Measurements from ENCODE around the gene PPT2.

DNA sequence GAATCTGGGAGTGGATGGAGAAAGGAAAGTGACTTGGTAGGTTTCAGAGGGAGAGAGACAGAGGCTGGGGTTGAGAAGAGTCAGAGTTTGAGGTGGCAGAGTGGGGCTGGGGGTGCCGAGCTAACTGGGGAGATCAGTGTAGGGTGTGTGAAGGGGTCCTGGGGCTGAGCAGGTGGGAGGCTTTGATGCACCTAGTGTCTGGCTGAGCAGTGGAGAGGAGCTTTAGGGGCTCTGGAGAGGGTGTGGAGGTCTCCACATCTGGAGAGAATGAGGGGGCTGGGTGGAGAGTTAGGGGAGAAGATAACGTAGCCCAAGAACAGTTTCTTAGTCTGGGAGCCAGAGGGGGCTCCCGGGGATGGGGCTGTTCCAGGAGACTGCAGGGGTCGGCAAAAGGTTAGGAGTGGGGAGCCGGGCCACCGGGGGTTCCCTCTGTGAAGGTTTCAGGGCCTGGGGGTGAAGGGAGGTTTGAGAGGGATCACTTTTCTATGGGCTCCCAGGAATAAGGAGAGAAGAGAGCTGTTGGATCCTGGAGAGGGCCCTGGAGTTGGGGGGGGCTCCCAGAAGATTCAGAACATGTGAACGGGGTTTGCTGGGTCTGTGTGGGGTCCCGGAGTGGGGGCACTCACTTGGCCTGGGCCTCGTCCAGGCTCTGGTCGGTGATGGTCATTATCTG, 35.3 kb downstream of the PPT2 start:
- TF ChIP-seq, protein P1, sequence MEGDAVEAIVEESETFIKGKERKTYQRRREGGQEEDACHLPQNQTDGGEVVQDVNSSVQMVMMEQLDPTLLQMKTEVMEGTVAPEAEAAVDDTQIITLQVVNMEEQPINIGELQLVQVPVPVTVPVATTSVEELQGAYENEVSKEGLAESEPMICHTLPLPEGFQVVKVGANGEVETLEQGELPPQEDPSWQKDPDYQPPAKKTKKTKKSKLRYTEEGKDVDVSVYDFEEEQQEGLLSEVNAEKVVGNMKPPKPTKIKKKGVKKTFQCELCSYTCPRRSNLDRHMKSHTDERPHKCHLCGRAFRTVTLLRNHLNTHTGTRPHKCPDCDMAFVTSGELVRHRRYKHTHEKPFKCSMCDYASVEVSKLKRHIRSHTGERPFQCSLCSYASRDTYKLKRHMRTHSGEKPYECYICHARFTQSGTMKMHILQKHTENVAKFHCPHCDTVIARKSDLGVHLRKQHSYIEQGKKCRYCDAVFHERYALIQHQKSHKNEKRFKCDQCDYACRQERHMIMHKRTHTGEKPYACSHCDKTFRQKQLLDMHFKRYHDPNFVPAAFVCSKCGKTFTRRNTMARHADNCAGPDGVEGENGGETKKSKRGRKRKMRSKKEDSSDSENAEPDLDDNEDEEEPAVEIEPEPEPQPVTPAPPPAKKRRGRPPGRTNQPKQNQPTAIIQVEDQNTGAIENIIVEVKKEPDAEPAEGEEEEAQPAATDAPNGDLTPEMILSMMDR (IDR thresholded peaks at IDR 0.05), result no peak
- no peak for TF ChIP-seq POLR2A (IDR thresholded peaks at IDR 0.05)

All from right lobe of liver (tissue), 4 donors.